Retinal pigment epithelial cell (primary cell): ENCODE measurements around the gene TOMM70.
"Not testable (repeated sequence)": the region's sequence is repeated elsewhere in the genome, so short reads cannot be mapped to it uniquely, and the experiment has no call there.

ENCODE experiments used
- DNase-seq: peaks from one replicate; pipeline ENCODE4 v3.0.0-alpha.2; 2010; ENCODE audit warnings: low read depth
- H3K4me3 ChIP-seq: 2 replicates; pipeline ENCODE4 v1.5.1; 2011; ENCODE audit warnings: mild to moderate bottlenecking, low read length, control low read depth, moderate library complexity
- TF ChIP-seq, protein P1 (sequence below): conservative IDR thresholded peaks from 2 replicates; pipeline ENCODE4 v1.5.1; 2011; ENCODE audit warnings: low read depth, low read length, control low read depth, inconsistent platforms

TOMM70 gene

DNA sequence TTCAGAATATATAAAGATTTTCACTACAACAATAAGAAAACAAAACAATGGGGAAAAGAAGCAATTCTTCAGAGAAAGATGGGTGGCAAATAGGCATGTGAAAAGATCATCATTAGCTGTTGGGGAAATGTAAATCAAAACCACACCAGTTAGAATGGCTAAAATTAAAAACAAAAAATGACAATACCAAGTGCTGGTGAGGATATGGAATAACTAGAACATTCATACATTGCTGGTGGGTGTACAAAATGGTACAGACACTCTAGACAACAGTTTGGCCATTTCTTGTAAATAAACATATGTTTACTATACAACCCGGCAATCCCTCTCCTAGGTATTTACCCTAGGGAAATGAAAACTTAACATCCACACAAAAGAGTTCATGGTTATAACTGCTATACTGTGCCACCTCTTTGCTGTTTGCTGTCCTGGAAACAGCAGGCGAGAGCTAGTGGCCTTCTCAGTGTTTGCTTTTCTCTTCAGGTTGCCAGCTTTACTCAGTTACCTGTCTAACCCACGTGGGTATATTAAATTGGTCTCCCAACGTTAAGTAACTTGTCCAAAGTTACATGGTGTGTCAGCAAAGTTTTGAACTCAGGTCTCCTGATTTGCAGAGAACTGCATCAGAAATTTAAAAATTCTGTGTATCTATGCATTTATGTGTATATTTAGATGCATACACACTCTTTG is 70.9 kb downstream of the TOMM70 start:
- TF ChIP-seq, protein P1, sequence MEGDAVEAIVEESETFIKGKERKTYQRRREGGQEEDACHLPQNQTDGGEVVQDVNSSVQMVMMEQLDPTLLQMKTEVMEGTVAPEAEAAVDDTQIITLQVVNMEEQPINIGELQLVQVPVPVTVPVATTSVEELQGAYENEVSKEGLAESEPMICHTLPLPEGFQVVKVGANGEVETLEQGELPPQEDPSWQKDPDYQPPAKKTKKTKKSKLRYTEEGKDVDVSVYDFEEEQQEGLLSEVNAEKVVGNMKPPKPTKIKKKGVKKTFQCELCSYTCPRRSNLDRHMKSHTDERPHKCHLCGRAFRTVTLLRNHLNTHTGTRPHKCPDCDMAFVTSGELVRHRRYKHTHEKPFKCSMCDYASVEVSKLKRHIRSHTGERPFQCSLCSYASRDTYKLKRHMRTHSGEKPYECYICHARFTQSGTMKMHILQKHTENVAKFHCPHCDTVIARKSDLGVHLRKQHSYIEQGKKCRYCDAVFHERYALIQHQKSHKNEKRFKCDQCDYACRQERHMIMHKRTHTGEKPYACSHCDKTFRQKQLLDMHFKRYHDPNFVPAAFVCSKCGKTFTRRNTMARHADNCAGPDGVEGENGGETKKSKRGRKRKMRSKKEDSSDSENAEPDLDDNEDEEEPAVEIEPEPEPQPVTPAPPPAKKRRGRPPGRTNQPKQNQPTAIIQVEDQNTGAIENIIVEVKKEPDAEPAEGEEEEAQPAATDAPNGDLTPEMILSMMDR = no peak
- no peak overlapping the region for H3K4me3 ChIP-seq
- DNase-seq = no peak

DNA sequence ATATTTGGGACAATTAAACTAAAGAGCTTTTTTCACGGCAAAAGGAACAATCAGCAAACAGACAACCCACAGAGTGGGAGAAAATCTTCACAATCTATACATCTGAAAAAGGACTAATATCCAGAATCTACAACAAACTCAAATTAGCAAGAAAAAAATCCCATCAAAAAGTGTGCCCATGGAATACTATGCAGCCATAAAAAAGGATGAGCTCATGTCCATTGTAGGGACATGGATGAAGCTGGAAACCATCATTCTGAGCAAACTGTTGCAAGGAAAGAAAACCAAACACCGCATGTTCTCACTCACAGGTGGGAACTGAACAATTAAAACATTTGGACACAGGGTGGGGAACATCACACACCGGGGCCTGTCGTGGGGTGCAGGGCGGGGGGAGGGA is 73.5 kb downstream of the TOMM70 start:
- not testable (repeated sequence) for DNase-seq, H3K4me3 ChIP-seq

DNA sequence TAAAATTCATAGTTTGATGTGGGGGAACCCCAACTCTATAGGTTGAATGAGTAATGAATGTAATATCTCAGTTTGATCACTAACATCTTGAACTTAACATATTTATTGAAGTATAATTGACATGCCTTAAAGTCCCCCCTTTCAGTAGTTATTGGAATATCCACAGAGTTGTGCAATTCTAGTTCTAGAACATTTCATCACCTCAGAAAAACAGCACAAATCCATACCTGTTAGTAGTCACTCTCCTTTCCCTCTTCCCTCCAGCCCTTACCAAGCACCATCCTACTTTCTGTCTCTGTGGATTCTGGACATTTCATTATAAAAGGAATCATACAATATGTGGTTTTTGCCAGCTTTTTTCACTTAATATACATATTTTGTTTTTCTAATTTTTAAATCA is 75.1 kb downstream of the TOMM70 start:
- TF ChIP-seq, protein P1 = no peak
- no peak overlapping the region for H3K4me3 ChIP-seq
- DNase-seq = no peak

DNA sequence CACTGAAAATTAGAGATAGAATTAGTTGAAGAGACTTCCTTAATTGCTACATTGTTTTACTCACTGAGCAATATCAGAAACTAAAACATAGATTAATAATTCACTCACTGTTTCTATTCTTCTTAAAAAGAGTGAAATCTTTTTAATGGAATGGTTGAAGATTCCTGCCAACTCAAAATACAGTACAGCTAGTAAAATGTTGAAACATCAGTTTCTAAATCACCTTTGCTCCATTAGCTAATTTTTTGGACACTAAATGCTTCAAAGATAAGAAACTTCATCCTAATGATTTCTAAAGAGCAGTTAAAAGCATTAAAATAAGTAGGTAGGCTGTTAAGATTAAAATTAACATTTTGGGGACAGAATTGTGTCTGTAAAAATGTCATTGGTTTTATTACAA is 76.8 kb downstream of the TOMM70 start:
- TF ChIP-seq, protein P1 = no peak
- no peak for DNase-seq
- no peak overlapping the region for H3K4me3 ChIP-seq

DNA sequence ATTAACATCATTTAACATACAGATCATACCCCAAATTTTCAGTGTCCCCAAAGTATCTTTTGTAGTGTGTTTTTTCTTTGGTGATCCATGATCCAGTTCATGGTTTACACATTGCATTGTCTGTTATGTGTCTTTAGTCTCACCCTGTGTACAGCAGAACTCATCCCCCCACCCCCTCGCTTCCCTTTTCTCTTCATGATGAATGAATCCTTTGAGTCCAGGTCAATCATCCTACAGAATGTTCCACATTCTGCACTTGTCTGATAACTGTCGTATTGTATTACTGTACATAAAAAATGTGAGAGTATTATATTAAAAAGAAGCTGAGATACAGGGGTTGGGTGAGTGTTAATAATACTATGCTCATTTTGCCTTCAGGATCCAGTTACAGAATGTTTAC is 80.9 kb downstream of the TOMM70 start:
- no peak overlapping the region for H3K4me3 ChIP-seq
- no peak for DNase-seq
- TF ChIP-seq, protein P1 = no peak

DNA sequence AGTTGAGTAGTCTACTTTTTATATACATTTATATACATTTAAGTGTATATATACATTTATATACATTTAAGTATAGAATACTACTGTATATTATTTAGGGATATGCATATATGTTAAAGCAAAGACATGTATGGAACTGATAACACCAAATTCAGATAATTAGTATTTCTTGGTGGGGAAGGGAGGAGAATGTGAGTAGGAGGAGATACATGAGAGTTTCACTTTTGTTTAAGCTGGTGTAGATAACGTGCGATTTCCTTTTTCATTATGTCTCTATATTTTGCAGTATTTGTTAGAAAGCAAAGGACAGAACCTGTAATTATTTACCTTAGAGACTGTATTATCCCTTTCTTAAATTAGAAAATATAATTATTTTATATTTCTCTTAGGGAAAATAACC is 83.0 kb downstream of the TOMM70 start:
- no peak for DNase-seq
- TF ChIP-seq, protein P1 = no peak
- H3K4me3 ChIP-seq = no peak overlapping the region

DNA sequence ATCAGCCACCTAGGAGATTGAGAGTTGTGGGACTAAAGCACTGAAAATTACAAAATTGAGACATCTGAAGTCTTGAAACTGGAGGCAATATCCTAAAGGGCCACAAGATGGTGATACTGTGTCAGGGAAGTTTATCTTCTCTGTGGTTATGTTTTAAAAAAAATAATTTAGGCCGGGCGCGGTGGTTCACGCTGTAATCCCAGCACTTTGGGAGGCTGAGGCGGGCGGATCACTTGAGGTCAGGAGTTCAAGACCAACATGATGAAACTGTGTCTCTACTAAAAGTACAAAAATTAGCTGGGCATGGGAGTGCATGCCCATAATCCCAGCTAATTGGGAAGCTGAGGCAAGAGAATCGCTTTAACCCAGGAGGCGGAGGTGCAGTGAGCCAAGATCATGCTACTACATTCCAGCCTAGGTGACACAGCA is 84.2 kb downstream of the TOMM70 start:
- no peak overlapping the region for H3K4me3 ChIP-seq
- TF ChIP-seq, protein P1 = peak; percentile 69
- DNase-seq = no peak
